Mesothelial cell of epicardium (in vitro differentiated cells): ENCODE results near the gene PDE10A. TPM values are rescaled to one million over a fixed set of nuclear protein-coding genes. Genes with fewer than 3 reads are reported as not detected.
"Not testable (repeated sequence)": the region's sequence is repeated elsewhere in the genome, so short reads cannot be mapped to it uniquely, and the experiment has no call there.

Experiments used
- DNase-seq, 2 experiments: peaks; one replicate each; pipeline ENCODE4 v3.0.0; 2021; ENCODE audit warnings: low spot score in 2 of 2; ENCODE audit not compliant: unreplicated experiment in 2 of 2
- H3K27ac Mint-ChIP-seq: 2 replicates; pipeline ENCODE4 v1.8.0; 2021; ENCODE audit warnings: mixed read lengths
- H3K27me3 Mint-ChIP-seq: 2 replicates; pipeline ENCODE4 v1.8.0; 2021; ENCODE audit warnings: low read depth, mixed read lengths
- H3K36me3 Mint-ChIP-seq: 2 replicates; pipeline ENCODE4 v1.8.0; 2021; ENCODE audit warnings: mixed read lengths
- H3K4me1 Mint-ChIP-seq: 2 replicates; pipeline ENCODE4 v1.8.0; 2021; ENCODE audit warnings: mixed read lengths
- H3K4me3 Mint-ChIP-seq: 2 replicates; pipeline ENCODE4 v1.8.0; 2021; ENCODE audit warnings: mild to moderate bottlenecking, moderate library complexity, mixed read lengths
- H3K9me3 Mint-ChIP-seq: 2 replicates; pipeline ENCODE4 v1.8.0; 2021; ENCODE audit warnings: mixed read lengths
- CTCF ChIP-seq: fragments of 200-600 bp; sonication (generic); IDR thresholded peaks from one replicate; pipeline ENCODE4 v1.5.0; 2021; ENCODE audit warnings: antibody characterized with exemption; ENCODE audit not compliant: unreplicated experiment
- total RNA-seq: library from RNA; stranded (reverse); gene quantifications from 3 replicates; pipeline ENCODE4 v1.2.1, GENCODE V29; 2021

Gene PDE10A
- total RNA-seq, 1 donor from 2014 or later = 12.8 TPM

- no peak overlapping the region for H3K27ac Mint-ChIP-seq
- no peaks in the 10 kb centered on the region for H3K36me3 Mint-ChIP-seq
- H3K4me1 Mint-ChIP-seq = peaks cover 3% of the 10 kb centered on the region
- H3K9me3 Mint-ChIP-seq = peaks cover 4% of the 10 kb centered on the region
- TF ChIP-seq CTCF = no peak
- H3K4me3 Mint-ChIP-seq = no peak overlapping the region
- DNase-seq = no peak
- no peaks in the 10 kb centered on the region for H3K27me3 Mint-ChIP-seq
Observed at GRCh38 chr6:165611294-165611693, 51.7 kb downstream of the PDE10A start.

GRCh38 chr6:165608577-165608976, 54.5 kb downstream of the PDE10A start:
- H3K36me3 Mint-ChIP-seq, H3K4me3 Mint-ChIP-seq, H3K27ac Mint-ChIP-seq, DNase-seq, H3K4me1 Mint-ChIP-seq, H3K27me3 Mint-ChIP-seq, H3K9me3 Mint-ChIP-seq: not testable (repeated sequence)

GRCh38 chr6:165606740-165607008, 56.4 kb downstream of the PDE10A start:
- Mint-ChIP-seq H3K4me1 (no peaks in the 10 kb centered on the region), H3K4me3 (no peak overlapping the region), H3K9me3 (peaks cover 4% of the 10 kb centered on the region), H3K27me3 (no peaks in the 10 kb centered on the region), H3K36me3 (no peaks in the 10 kb centered on the region), H3K27ac (no peak overlapping the region)
- TF ChIP-seq CTCF = no peak
- no peak for DNase-seq

GRCh38 chr6:165605901-165606739, 56.9 kb downstream of the PDE10A start:
- peaks cover 4% of the 10 kb centered on the region for H3K9me3 Mint-ChIP-seq
- no peaks in the 10 kb centered on the region for H3K36me3 Mint-ChIP-seq
- H3K27me3 Mint-ChIP-seq = no peaks in the 10 kb centered on the region
- DNase-seq = no peak
- H3K4me1 Mint-ChIP-seq = no peaks in the 10 kb centered on the region
- TF ChIP-seq CTCF = no peak
- H3K27ac Mint-ChIP-seq = no peak overlapping the region
- H3K4me3 Mint-ChIP-seq = no peak overlapping the region

GRCh38 chr6:165605182-165605875, 57.7 kb downstream of the PDE10A start:
- Mint-ChIP-seq H3K4me3 (no peak overlapping the region), H3K27me3 (no peaks in the 10 kb centered on the region), H3K36me3 (no peaks in the 10 kb centered on the region), H3K9me3 (no peaks in the 10 kb centered on the region), H3K27ac (no peak overlapping the region), H3K4me1 (peaks cover 8% of the 10 kb centered on the region)
- DNase-seq = no peak
- no peak for TF ChIP-seq CTCF

- no peak for DNase-seq
- Mint-ChIP-seq H3K9me3 (no peaks in the 10 kb centered on the region), H3K4me3 (no peak overlapping the region), H3K27me3 (no peaks in the 10 kb centered on the region), H3K4me1 (peaks cover 20% of the 10 kb centered on the region), H3K27ac (no peak overlapping the region), H3K36me3 (no peaks in the 10 kb centered on the region)
- no peak for TF ChIP-seq CTCF
Observed at GRCh38 chr6:165602291-165602690, 60.8 kb downstream of the PDE10A start.
